ENCODE measurements around the gene TRAM2. TPM values are rescaled to one million over a fixed set of nuclear protein-coding genes. Genes with fewer than 3 reads are reported as not detected.

TRAM2 gene
- total RNA-seq, 1 experiment from 2014 or later: 9.9 TPM

DNA sequence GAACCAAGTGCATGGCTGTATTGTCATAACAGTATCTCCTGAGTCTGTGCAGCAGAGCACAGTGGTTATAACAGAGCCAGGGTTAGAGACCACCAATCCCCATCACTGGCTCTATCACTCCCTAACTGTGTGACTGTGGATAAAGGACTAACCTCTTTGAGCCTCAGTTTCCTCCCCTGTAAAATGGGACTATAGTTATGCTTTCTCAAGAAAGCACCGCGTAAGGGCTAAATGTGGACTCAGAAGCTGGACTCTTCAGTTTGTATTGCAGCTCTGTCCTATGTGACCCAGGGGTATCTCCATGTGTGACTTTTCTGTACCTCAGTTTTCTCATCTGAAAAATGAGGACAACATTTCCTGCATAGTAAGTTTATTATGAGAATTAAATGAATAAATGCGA, 59.9 kb downstream of the TRAM2 start:
- H3K4me3 Mint-ChIP-seq (ENCODE audit: unreplicated experiment): no peak overlapping the region
- H3K27me3 Mint-ChIP-seq (ENCODE audit: insufficient read depth, unreplicated experiment): no peaks in the 10 kb centered on the region
- no TSS peak for BruUV-seq (replicated peaks)
- TF ChIP-seq, protein P1, sequence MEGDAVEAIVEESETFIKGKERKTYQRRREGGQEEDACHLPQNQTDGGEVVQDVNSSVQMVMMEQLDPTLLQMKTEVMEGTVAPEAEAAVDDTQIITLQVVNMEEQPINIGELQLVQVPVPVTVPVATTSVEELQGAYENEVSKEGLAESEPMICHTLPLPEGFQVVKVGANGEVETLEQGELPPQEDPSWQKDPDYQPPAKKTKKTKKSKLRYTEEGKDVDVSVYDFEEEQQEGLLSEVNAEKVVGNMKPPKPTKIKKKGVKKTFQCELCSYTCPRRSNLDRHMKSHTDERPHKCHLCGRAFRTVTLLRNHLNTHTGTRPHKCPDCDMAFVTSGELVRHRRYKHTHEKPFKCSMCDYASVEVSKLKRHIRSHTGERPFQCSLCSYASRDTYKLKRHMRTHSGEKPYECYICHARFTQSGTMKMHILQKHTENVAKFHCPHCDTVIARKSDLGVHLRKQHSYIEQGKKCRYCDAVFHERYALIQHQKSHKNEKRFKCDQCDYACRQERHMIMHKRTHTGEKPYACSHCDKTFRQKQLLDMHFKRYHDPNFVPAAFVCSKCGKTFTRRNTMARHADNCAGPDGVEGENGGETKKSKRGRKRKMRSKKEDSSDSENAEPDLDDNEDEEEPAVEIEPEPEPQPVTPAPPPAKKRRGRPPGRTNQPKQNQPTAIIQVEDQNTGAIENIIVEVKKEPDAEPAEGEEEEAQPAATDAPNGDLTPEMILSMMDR (IDR thresholded peaks at IDR 0.05; ENCODE audit: unreplicated experiment): no peak
- H3K36me3 Mint-ChIP-seq (ENCODE audit: insufficient read depth, unreplicated experiment): peaks cover 21% of the 10 kb centered on the region
- H3K9me3 Mint-ChIP-seq (ENCODE audit: unreplicated experiment): no peaks in the 10 kb centered on the region
- peaks cover 76% of the 10 kb centered on the region for H3K4me1 Mint-ChIP-seq (ENCODE audit: insufficient read depth, unreplicated experiment)
- H3K27ac Mint-ChIP-seq (ENCODE audit: low read depth, unreplicated experiment): no peak overlapping the region
- intact Hi-C loops (cut with micrococcal nuclease): no loop called here
- no peak for DNase-seq (ENCODE audit: unreplicated experiment)
- ChIA-PET CTCF (no interaction called here), POLR2A (interaction anchor here (0.9 to 3.3 kb wide), 7 partner anchors 13 to 96 kb away, joined by 3 to 45 read pairs (median 6); no protein-coding TSS in a partner anchor)

DNA sequence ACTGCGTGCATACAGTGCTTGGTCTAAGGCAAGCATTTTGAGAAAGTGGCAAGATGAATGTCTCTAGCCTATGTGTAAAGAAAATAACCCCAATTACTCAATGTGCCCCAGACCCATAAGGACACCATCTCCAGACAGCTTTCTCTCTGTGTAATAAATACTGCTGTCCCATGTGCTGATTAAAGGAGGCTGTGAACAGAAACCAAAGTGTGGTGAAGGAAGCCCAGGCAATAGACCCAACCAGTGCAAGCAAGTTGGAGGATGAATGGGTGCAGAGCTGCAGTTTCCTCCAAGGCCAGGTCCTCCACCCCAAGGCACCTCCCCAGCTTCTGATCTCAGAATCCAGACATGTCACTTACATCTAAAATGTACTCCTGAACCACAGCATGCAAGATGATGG, 60.6 kb downstream of the TRAM2 start:
- BruUV-seq (replicated peaks): no TSS peak
- H3K27me3 Mint-ChIP-seq (ENCODE audit: insufficient read depth, unreplicated experiment): no peaks in the 10 kb centered on the region
- H3K4me1 Mint-ChIP-seq (ENCODE audit: insufficient read depth, unreplicated experiment): peaks cover 76% of the 10 kb centered on the region
- POLR2A ChIA-PET: interaction anchor here (0.9 to 3.3 kb wide), 4 partner anchors 12 to 95 kb away, joined by 3 to 45 read pairs (median 6); partner anchors contain the start of gene TRAM2
- H3K36me3 Mint-ChIP-seq (ENCODE audit: insufficient read depth, unreplicated experiment): peaks cover 22% of the 10 kb centered on the region
- no peak for DNase-seq (ENCODE audit: unreplicated experiment)
- TF ChIP-seq, protein P1 (IDR thresholded peaks at IDR 0.05; ENCODE audit: unreplicated experiment): no peak
- intact Hi-C loops (cut with micrococcal nuclease): no loop called here
- no peaks in the 10 kb centered on the region for H3K9me3 Mint-ChIP-seq (ENCODE audit: unreplicated experiment)
- no peak overlapping the region for H3K27ac Mint-ChIP-seq (ENCODE audit: low read depth, unreplicated experiment)
- H3K4me3 Mint-ChIP-seq (ENCODE audit: unreplicated experiment): no peak overlapping the region
- CTCF ChIA-PET: interaction anchor here (1.0 to 1.2 kb wide), 3 partner anchors 10 to 93 kb away, joined by 3 to 4 read pairs (median 3); no protein-coding TSS in a partner anchor

DNA sequence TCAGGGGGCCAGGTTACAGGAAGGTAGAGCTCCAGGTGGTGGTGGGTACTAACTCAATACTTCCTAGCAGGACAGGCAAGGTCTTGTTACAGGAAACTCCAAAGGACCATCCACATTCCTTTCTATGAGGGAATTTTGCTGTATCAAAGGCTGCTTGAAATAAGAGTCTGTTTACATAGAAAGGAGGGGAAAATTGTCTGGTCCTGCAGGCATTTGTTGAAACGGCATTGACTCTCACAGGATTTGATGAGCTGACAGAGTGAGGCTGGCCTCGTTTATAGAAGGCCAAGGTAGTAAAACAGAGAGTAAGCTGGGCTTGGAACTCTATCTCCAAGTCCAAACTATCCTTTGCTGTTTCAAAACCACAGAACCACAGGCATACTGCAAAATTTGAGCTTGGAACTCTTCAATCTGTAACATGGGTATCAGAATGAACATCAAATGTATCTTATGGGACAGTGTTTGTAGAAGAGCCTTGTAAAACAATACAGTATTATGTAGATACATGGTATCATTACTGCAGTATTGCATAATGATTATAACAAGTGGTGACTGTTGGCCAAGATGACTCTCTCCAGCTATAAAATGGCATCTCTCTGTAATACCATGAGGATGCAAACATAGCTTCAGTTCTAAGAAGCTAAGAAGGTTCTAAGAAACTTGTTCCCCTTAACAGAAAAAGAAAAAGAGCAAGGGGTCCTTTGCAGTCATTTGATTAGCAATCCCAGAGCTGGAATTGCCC, 61.5 kb downstream of the TRAM2 start:
- peaks cover 76% of the 10 kb centered on the region for H3K4me1 Mint-ChIP-seq (ENCODE audit: insufficient read depth, unreplicated experiment)

DNA sequence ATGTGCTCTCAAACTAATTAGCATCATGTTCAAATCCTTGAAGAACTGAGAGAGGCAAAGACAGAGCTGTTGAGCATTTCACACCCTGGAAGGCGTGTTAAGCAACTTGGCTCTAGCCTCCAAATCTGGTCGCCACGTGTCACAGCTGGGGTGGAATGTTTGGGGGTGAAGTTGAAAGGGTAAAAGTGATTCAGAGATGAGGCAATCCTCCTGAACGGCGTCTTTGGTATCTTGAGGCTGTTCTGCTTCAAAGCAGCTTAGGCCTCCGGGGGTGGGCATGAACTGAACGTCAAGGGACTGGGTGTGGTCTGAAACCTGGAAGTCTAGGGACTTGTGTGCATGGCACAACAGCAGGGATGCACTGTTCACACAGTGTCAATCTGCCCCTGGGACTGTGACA, 62.3 kb downstream of the TRAM2 start:
- Mint-ChIP-seq H3K27me3 (ENCODE audit: insufficient read depth, unreplicated experiment) (no peaks in the 10 kb centered on the region), H3K4me3 (ENCODE audit: unreplicated experiment) (no peak overlapping the region), H3K9me3 (ENCODE audit: unreplicated experiment) (no peaks in the 10 kb centered on the region), H3K36me3 (ENCODE audit: insufficient read depth, unreplicated experiment) (peaks cover 26% of the 10 kb centered on the region), H3K4me1 (ENCODE audit: insufficient read depth, unreplicated experiment) (peaks cover 67% of the 10 kb centered on the region), H3K27ac (ENCODE audit: low read depth, unreplicated experiment) (peak overlapping the region; percentile 74)
- TF ChIP-seq, protein P1 (IDR thresholded peaks at IDR 0.05; ENCODE audit: unreplicated experiment): no peak
- no TSS peak for BruUV-seq (replicated peaks)
- peak; percentile 92 for DNase-seq (ENCODE audit: unreplicated experiment)
- ChIA-PET POLR2A (interaction anchor here (1.2 to 3.3 kb wide), 5 partner anchors 9 to 95 kb away, joined by 3 to 45 read pairs (median 5); no protein-coding TSS in a partner anchor), CTCF (interaction anchor here (0.6 to 1.6 kb wide), 7 partner anchors 9 to 662 kb away, joined by 3 to 5 read pairs (median 3); no protein-coding TSS in a partner anchor)
- intact Hi-C loops (cut with micrococcal nuclease): no loop called here

More for the DNA sequence above, 61.5 kb downstream of the TRAM2 start:
- H3K4me3 Mint-ChIP-seq (ENCODE audit: unreplicated experiment): no peak overlapping the region
- TF ChIP-seq, protein P1 (IDR thresholded peaks at IDR 0.05; ENCODE audit: unreplicated experiment): no peak
- peak overlapping the region; percentile 74 for H3K27ac Mint-ChIP-seq (ENCODE audit: low read depth, unreplicated experiment)
- intact Hi-C loops (cut with micrococcal nuclease): no loop called here
- BruUV-seq (replicated peaks): no TSS peak
- DNase-seq (ENCODE audit: unreplicated experiment): no peak
- H3K36me3 Mint-ChIP-seq (ENCODE audit: insufficient read depth, unreplicated experiment): peaks cover 26% of the 10 kb centered on the region
- ChIA-PET CTCF (interaction anchor here (0.6 to 1.6 kb wide), 9 partner anchors 9 to 137 kb away, joined by 3 to 5 read pairs (median 4); no protein-coding TSS in a partner anchor), POLR2A (interaction anchor here (0.9 to 3.3 kb wide), 8 partner anchors 8 to 147 kb away, joined by 3 to 45 read pairs (median 5); partner anchors contain the start of gene TRAM2)
- no peaks in the 10 kb centered on the region for H3K27me3 Mint-ChIP-seq (ENCODE audit: insufficient read depth, unreplicated experiment)
- H3K9me3 Mint-ChIP-seq (ENCODE audit: unreplicated experiment): no peaks in the 10 kb centered on the region
